HAP-1 (cell line): ENCODE measurements around the gene DLST.
A peak's percentile ranks its signal among the peaks of the same experiment; 100 is the strongest.

Experiments
- DNase-seq, 2 experiments: peaks; one replicate each; pipeline ENCODE4 v3.0.0-alpha.2; 2016 to 2020; ENCODE audit warnings: low spot score in 2 of 2
- H3K27me3 ChIP-seq: fragments of 250-450 bp; sonication (Bioruptor Pico); 2 replicates; pipeline ENCODE4 v1.5.1; 2020; ENCODE audit warnings: low read depth, mild to moderate bottlenecking, moderate library complexity
- H3K36me3 ChIP-seq: fragments of 250-450 bp; sonication (Bioruptor Pico); replicated peaks from 2 replicates; pipeline ENCODE4 v1.5.1; 2020; ENCODE audit warnings: mild to moderate bottlenecking
- H3K4me1 ChIP-seq: fragments of 250-450 bp; sonication (Bioruptor Pico); 2 replicates; pipeline ENCODE4 v1.5.1; 2020; ENCODE audit warnings: mild to moderate bottlenecking
- H3K4me3 ChIP-seq: fragments of 250-450 bp; sonication (Bioruptor Pico); 2 replicates; pipeline ENCODE4 v1.5.1; 2020; ENCODE audit warnings: mild to moderate bottlenecking, moderate library complexity
- H3K9me3 ChIP-seq: fragments of 250-450 bp; sonication (Bioruptor Pico); 2 replicates; pipeline ENCODE4 v1.5.1; 2020; ENCODE audit warnings: mild to moderate bottlenecking, moderate library complexity
- in situ Hi-C: fragments of 300-500 bp; cut with MboI; formaldehyde crosslinking; loops from 3 replicates; pipeline ENCODE4 v1.14.3; 2020; ENCODE audit warnings: low sequenced_read_pairs, inconsistent platforms, mixed read lengths

The DLST gene

GRCh38 chr14:74936731-74937130, 55.0 kb downstream of the DLST start:
- Histone ChIP-seq H3K4me1 (no peaks in the 10 kb centered on the region), H3K36me3 (no peaks in the 10 kb centered on the region), H3K9me3 (no peaks in the 10 kb centered on the region), H3K4me3 (no peak overlapping the region), H3K27me3 (peaks cover 5% of the 10 kb centered on the region)
- DNase-seq = no peak
- in situ Hi-C loops = loop anchor here (25.0 kb wide), 1 partner anchor 151 kb away; no protein-coding TSS in a partner anchor

- H3K36me3 ChIP-seq = no peaks in the 10 kb centered on the region
- H3K4me1 ChIP-seq = no peaks in the 10 kb centered on the region
- no peak overlapping the region for H3K4me3 ChIP-seq
- no peak for DNase-seq
- no peaks in the 10 kb centered on the region for H3K9me3 ChIP-seq
- peaks cover 5% of the 10 kb centered on the region for H3K27me3 ChIP-seq
- in situ Hi-C loops = loop anchor here (25.0 kb wide), 1 partner anchor 150 kb away; no protein-coding TSS in a partner anchor
These were observed 55.5 kb downstream of the DLST start for GRCh38 chr14:74937171-74937570.

GRCh38 chr14:74938531-74939495, 57.1 kb downstream of the DLST start:
- Histone ChIP-seq H3K4me3 (no peak overlapping the region), H3K4me1 (no peaks in the 10 kb centered on the region), H3K9me3 (no peaks in the 10 kb centered on the region), H3K36me3 (no peaks in the 10 kb centered on the region), H3K27me3 (no peaks in the 10 kb centered on the region)
- in situ Hi-C loops = loop anchor here (25.0 kb wide), 1 partner anchor 148 kb away; no protein-coding TSS in a partner anchor
- DNase-seq = no peak

GRCh38 chr14:74940956-74941565, 59.3 kb downstream of the DLST start:
- no peaks in the 10 kb centered on the region for H3K9me3 ChIP-seq
- no peaks in the 10 kb centered on the region for H3K27me3 ChIP-seq
- H3K36me3 ChIP-seq = no peaks in the 10 kb centered on the region
- no peaks in the 10 kb centered on the region for H3K4me1 ChIP-seq
- DNase-seq = no peak
- in situ Hi-C loops = loop anchor here (25.0 kb wide), 1 partner anchor 146 kb away; no protein-coding TSS in a partner anchor
- H3K4me3 ChIP-seq = no peak overlapping the region

- H3K27me3 ChIP-seq = no peaks in the 10 kb centered on the region
- no peaks in the 10 kb centered on the region for H3K9me3 ChIP-seq
- DNase-seq = no peak
- no peaks in the 10 kb centered on the region for H3K4me1 ChIP-seq
- no peak overlapping the region for H3K4me3 ChIP-seq
- H3K36me3 ChIP-seq = no peaks in the 10 kb centered on the region
- in situ Hi-C loops = loop anchor here (25.0 kb wide), 1 partner anchor 146 kb away; no protein-coding TSS in a partner anchor
These were observed 60.0 kb downstream of the DLST start for GRCh38 chr14:74941676-74942097.

- Histone ChIP-seq H3K4me1 (no peaks in the 10 kb centered on the region), H3K27me3 (no peaks in the 10 kb centered on the region), H3K4me3 (no peak overlapping the region), H3K9me3 (no peaks in the 10 kb centered on the region), H3K36me3 (no peaks in the 10 kb centered on the region)
- in situ Hi-C loops = loop anchor here (25.0 kb wide), 1 partner anchor 145 kb away; no protein-coding TSS in a partner anchor
- DNase-seq = no peak
These were observed 60.5 kb downstream of the DLST start for GRCh38 chr14:74942181-74942580.

- in situ Hi-C loops = loop anchor here (25.0 kb wide), 1 partner anchor 145 kb away; no protein-coding TSS in a partner anchor
- H3K4me1 ChIP-seq = no peaks in the 10 kb centered on the region
- no peak overlapping the region for H3K4me3 ChIP-seq
- H3K27me3 ChIP-seq = no peaks in the 10 kb centered on the region
- DNase-seq = no peak
- no peaks in the 10 kb centered on the region for H3K9me3 ChIP-seq
- no peaks in the 10 kb centered on the region for H3K36me3 ChIP-seq
These were observed 60.9 kb downstream of the DLST start for GRCh38 chr14:74942608-74943007.

GRCh38 chr14:74945261-74945851, 63.6 kb downstream of the DLST start:
- H3K4me1 ChIP-seq = no peaks in the 10 kb centered on the region
- H3K9me3 ChIP-seq = no peaks in the 10 kb centered on the region
- no peak overlapping the region for H3K4me3 ChIP-seq
- in situ Hi-C loops = loop anchor here (25.0 kb wide), 1 partner anchor 142 kb away; no protein-coding TSS in a partner anchor
- H3K27me3 ChIP-seq = no peaks in the 10 kb centered on the region
- DNase-seq = peak; percentile 24 to 79
- H3K36me3 ChIP-seq = no peaks in the 10 kb centered on the region

GRCh38 chr14:74945852-74946658, 64.3 kb downstream of the DLST start:
- H3K36me3 ChIP-seq = no peaks in the 10 kb centered on the region
- no peaks in the 10 kb centered on the region for H3K4me1 ChIP-seq
- no peaks in the 10 kb centered on the region for H3K9me3 ChIP-seq
- in situ Hi-C loops = loop anchor here (25.0 kb wide), 1 partner anchor 141 kb away; no protein-coding TSS in a partner anchor
- peak; percentile 64 to 91 for DNase-seq
- no peaks in the 10 kb centered on the region for H3K27me3 ChIP-seq
- H3K4me3 ChIP-seq = no peak overlapping the region

- no peak overlapping the region for H3K4me3 ChIP-seq
- H3K9me3 ChIP-seq = no peaks in the 10 kb centered on the region
- no peak for DNase-seq
- H3K36me3 ChIP-seq = no peaks in the 10 kb centered on the region
- no peaks in the 10 kb centered on the region for H3K4me1 ChIP-seq
- H3K27me3 ChIP-seq = no peaks in the 10 kb centered on the region
- in situ Hi-C loops = loop anchor here (25.0 kb wide), 1 partner anchor 141 kb away; no protein-coding TSS in a partner anchor
These were observed 65.1 kb downstream of the DLST start for GRCh38 chr14:74946659-74947281.

- no peaks in the 10 kb centered on the region for H3K36me3 ChIP-seq
- no peaks in the 10 kb centered on the region for H3K4me1 ChIP-seq
- no peaks in the 10 kb centered on the region for H3K9me3 ChIP-seq
- in situ Hi-C loops = loop anchor here (25.0 kb wide), 1 partner anchor 140 kb away; no protein-coding TSS in a partner anchor
- H3K27me3 ChIP-seq = no peaks in the 10 kb centered on the region
- no peak for DNase-seq
- H3K4me3 ChIP-seq = no peak overlapping the region
These were observed 65.9 kb downstream of the DLST start for GRCh38 chr14:74947353-74948227.
